Fibroblast of lung (primary cell): ENCODE measurements around the gene PIWIL4.

Source experiments
- CTCF ChIP-seq, 2 donors: IDR thresholded peaks in 1 of 2; conservative IDR thresholded peaks in 1 of 2; 1 replicate in 1 of 2; 2 replicates in 1 of 2; pipeline ENCODE4 v1.5.1; 2011 to 2012; ENCODE audit warnings: low read length in 2 of 2, control low read depth in 1 of 2, inconsistent platforms in 1 of 2, low read depth in 1 of 2, mild to moderate bottlenecking in 1 of 2
- EZH2 ChIP-seq: IDR thresholded peaks from 2 replicates; pipeline ENCODE4 v1.5.1; 2012; ENCODE audit warnings: low read length, control low read depth, mild to moderate bottlenecking; ENCODE audit errors: missing control alignments

GRCh38 chr11:94568717-94569116 is 1.5 kb downstream of the PIWIL4 start:
- TF ChIP-seq CTCF (conservative IDR thresholded peaks at IDR 0.05 in 1 of 2, IDR thresholded peaks at IDR 0.05 in 1 of 2; ENCODE audit: low read depth in 1 of 2, low read length in 2 of 2) (no peak), EZH2 (no peak)
